HUES6 (cell line): Measurements from ENCODE around the gene PRSS37.

Experiments used
- H3K27ac ChIP-seq: 2 replicates; pipeline ENCODE4 v1.7.0; 2013; ENCODE audit warnings: low read depth, mild to moderate bottlenecking, low read length, inconsistent platforms
- H3K27me3 ChIP-seq: 2 replicates; pipeline ENCODE4 v1.6.1; 2013; ENCODE audit warnings: low read length; ENCODE audit not compliant: control insufficient read depth, insufficient read depth
- H3K36me3 ChIP-seq: 2 replicates; pipeline ENCODE4 v1.6.1; 2013; ENCODE audit warnings: low read length; ENCODE audit not compliant: control insufficient read depth, insufficient read depth
- H3K4me1 ChIP-seq: 2 replicates; pipeline ENCODE4 v1.6.1; 2013; ENCODE audit warnings: low read length; ENCODE audit not compliant: control insufficient read depth, insufficient read depth
- H3K4me3 ChIP-seq: 2 replicates; pipeline ENCODE4 v1.5.1; 2013; ENCODE audit warnings: low read depth, low read length
- H3K9ac ChIP-seq: one replicate; pipeline ENCODE4 v1.6.1; 2013; ENCODE audit warnings: mild to moderate bottlenecking, low read length
- H3K9me3 ChIP-seq: 2 replicates; pipeline ENCODE4 v1.6.1; 2013; ENCODE audit warnings: low read depth, low read length; ENCODE audit not compliant: control insufficient read depth, insufficient read depth

Gene PRSS37, protein sequence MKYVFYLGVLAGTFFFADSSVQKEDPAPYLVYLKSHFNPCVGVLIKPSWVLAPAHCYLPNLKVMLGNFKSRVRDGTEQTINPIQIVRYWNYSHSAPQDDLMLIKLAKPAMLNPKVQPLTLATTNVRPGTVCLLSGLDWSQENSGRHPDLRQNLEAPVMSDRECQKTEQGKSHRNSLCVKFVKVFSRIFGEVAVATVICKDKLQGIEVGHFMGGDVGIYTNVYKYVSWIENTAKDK

DNA sequence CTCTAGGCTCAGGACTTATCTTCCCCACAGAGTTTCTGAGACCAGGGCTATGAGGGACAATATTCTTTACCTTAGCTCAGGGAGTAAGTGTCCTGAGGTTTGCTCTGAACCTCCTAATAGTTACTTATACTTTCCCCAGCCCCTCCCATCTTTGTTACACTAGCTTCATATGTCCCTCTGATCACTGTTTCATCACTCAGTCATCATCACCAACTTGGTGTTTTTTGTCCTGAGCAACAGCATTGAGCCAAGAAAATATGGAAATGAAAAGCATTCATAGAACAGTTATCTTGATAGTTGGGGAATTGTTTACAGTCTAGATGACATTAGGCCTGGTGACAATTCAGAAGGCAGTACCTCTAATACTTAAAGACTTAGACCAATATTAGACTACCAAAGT lies at the start of gene PRSS37:
PRSS37 (minus strand) TSS at position 101 of the 400 bp plus-strand sequence. CDS start 436 bp downstream, outside the sequence.
- Histone ChIP-seq H3K9me3 (no peaks in the 10 kb centered on the region), H3K9ac (no peak within 1 kb of the TSS), H3K4me1 (no peaks in the 10 kb centered on the region), H3K4me3 (no peak within 1 kb of the TSS), H3K27me3 (no peaks in the 10 kb centered on the region), H3K36me3 (no peaks in the 10 kb centered on the region), H3K27ac (no peak within 1 kb of the TSS)

DNA sequence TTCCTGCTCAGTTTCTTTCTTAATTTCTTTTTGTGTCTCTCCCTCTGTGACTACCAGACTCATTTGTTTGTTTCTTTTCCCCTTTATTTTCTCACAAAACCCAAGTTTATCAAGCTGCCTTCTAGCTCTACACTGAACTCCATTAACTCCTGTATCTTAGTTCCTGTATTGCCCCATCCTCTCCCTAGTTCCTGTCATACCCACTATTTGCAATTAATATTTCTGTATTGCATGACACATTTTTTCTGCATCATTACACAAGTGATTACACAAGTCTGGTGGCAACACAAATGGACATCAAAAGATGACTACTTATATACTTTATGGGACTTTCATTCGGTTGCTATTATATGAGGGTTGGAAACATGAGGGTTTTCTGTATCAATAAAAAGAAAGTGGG lies 48.0 kb upstream of the PRSS37 start:
- Histone ChIP-seq H3K4me1 (no peaks in the 10 kb centered on the region), H3K36me3 (no peaks in the 10 kb centered on the region), H3K9me3 (no peaks in the 10 kb centered on the region), H3K27ac (no peak overlapping the region), H3K4me3 (no peak overlapping the region), H3K9ac (no peak overlapping the region), H3K27me3 (no peaks in the 10 kb centered on the region)

DNA sequence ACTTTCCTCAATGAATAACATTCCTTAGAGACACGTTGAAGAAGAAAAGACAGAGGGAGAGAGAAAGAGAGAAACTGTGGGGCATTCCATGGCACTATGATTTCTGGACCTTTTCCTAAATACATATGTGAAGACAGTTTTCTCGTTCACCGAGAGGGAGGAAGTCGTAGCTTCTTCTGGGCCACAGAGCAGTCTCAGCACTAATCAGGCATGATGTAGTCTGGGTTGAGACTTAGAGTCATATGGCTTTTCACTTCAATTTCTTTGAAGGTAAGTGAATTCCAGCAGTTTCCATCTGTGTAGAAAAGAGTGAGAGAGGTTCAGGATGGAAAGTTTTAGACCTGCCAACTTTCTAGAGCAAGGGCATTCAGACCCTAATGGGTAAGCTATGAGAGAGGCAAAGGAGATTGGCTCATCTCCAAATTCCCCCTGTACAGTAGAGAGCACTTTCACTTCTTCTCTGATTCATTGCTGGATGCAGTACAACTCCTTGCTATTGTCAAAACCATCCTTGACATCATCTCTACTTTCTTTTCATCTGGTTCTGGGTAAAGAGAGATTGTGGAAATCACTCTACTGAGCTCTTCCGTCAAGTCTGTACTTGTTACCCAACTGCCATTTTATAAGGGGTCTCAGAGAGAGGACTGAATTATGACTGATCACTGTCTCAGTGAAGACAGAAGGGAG lies 43.4 kb upstream of the PRSS37 start:
- H3K4me1 ChIP-seq = no peaks in the 10 kb centered on the region

DNA sequence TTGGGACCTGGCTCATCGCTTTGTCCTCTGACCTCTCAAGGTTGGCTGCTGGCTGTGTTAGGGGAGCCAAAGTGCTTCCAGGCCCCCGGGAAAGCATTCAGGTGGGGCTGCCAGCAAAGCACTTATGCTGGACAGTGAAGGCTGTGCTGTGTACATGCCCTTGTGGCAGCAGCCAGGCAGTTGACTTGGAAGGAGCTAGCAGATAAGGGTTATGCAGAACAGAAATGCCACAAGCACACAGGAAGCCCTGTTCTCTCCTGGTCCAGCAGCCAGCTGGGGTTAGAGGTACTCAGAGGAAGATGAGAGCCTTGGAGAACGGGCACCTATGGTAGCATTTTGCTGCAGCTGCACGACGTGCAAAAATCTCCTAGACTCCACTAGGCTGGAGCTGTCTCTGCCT lies 39.7 kb upstream of the PRSS37 start:
- Histone ChIP-seq H3K9ac (no peak overlapping the region), H3K9me3 (no peaks in the 10 kb centered on the region), H3K36me3 (no peaks in the 10 kb centered on the region), H3K27me3 (no peaks in the 10 kb centered on the region), H3K27ac (no peak overlapping the region), H3K4me1 (peaks cover 7% of the 10 kb centered on the region; the same call in 1 of the 2 replicates), H3K4me3 (no peak overlapping the region)

More for the DNA sequence above, 43.4 kb upstream of the PRSS37 start:
- H3K9ac ChIP-seq = no peak overlapping the region
- H3K27ac ChIP-seq = no peak overlapping the region
- H3K36me3 ChIP-seq = no peaks in the 10 kb centered on the region
- no peak overlapping the region for H3K4me3 ChIP-seq
- H3K9me3 ChIP-seq = no peaks in the 10 kb centered on the region
- no peaks in the 10 kb centered on the region for H3K27me3 ChIP-seq

DNA sequence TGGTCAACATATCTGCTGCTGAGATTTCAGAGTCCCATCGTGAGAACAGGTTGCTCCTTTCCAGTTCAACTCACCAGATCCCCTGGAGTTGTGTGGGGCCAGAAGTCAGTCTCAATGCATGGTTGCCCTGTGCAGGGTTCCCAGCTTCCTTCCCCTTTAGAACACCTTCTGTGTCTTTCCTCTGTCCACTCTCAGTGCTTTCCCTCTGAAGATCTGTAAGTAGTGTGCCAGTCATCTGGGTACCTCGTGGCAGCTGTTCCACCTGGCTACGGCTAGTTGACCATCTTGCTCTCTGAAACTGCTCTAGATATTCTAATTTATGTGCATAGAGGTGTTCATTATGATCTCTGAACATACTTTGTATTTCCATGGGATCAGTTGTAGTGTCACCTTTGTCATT lies 36.1 kb upstream of the PRSS37 start:
- H3K9ac ChIP-seq = no peak overlapping the region
- H3K4me1 ChIP-seq = peaks cover 18% of the 10 kb centered on the region
- no peak overlapping the region for H3K4me3 ChIP-seq
- H3K27ac ChIP-seq = no peak overlapping the region
- no peaks in the 10 kb centered on the region for H3K36me3 ChIP-seq
- H3K27me3 ChIP-seq = no peaks in the 10 kb centered on the region
- no peaks in the 10 kb centered on the region for H3K9me3 ChIP-seq

DNA sequence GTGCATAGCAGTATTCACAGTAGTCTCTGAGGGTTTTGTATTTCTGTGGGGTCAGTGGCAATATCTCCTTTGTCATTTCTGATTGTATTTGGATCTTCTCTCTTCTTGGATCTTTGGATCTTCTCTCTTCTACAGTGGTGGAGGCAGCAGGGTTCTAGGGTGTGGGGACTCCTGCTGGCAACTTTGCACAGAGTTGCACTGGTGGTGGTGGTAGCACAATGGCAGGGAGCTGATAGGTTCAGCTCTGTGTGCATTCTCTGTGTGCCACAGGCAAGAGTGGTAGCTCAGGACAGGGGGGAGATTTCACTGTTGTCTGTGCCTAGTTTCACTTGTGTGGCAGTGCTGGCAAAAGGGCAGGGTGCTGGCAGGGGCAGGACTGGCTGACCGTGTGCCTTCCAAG lies 35.1 kb upstream of the PRSS37 start:
- H3K27me3 ChIP-seq = no peaks in the 10 kb centered on the region
- H3K4me1 ChIP-seq = peaks cover 18% of the 10 kb centered on the region

DNA sequence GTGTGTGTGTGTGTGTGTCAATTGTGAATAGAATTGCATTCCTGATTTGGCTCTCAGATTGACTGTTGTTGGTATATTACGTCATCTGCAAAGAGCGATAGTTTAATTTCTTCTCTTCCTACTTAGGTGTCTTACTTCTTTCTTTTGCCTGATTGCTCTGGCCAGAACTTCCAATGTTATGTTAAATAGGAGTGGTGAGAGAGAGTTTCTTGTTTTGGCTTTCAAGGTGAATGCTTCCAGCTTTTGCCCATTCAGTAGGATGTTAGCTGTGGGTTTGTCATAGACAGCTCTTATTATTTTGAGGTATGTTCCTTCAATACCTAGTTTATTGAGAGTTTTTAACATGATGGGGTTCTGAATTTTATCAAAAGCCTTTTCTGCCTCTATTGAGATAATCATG lies 34.2 kb upstream of the PRSS37 start:
- Histone ChIP-seq H3K9ac (no peak overlapping the region), H3K4me3 (no peak overlapping the region), H3K4me1 (peaks cover 18% of the 10 kb centered on the region), H3K9me3 (no peaks in the 10 kb centered on the region), H3K27me3 (no peaks in the 10 kb centered on the region), H3K36me3 (no peaks in the 10 kb centered on the region), H3K27ac (no peak overlapping the region)

More for the DNA sequence above, 35.1 kb upstream of the PRSS37 start:
- Histone ChIP-seq H3K4me3 (no peak overlapping the region), H3K9ac (no peak overlapping the region), H3K36me3 (no peaks in the 10 kb centered on the region), H3K9me3 (no peaks in the 10 kb centered on the region), H3K27ac (no peak overlapping the region)

DNA sequence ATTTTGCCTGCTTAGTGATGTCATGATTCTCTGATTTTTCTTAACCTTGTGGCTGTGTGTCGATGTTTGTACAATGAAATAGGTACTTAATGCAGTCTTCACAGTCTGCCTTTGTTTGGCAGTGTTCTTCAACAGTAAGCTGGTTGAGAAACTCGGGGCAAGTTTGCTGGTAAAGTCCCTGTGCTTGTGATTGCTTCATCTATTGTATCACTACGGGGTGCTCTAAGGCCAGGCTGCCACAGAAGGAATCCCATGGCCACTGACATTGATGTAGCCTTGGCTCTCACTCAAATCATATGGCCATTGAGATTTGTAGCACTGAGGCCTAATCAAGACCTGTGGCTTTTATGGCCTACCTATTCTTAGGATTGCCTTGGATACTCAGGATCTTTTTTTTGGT lies 33.5 kb upstream of the PRSS37 start:
- no peak overlapping the region for H3K27ac ChIP-seq

DNA sequence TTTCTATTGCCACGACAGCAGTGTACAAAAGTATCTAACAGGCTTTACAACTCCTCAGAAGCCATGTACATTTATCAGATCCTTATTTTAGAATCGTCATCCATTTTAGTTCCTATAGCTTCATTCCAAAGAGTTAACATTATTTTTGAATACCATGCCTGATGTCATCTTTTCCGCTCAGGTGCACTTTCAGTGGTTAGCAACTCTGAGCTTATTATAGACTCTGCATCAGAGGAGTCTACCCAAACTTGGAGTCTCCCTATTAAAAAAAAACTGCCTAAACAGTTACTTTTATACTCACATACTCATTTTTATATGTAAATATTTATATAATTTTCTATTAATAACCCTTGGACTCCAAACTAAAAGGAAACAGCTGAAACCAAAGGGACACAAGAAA lies 31.6 kb upstream of the PRSS37 start:
- Histone ChIP-seq H3K36me3 (no peaks in the 10 kb centered on the region), H3K4me1 (peaks cover 18% of the 10 kb centered on the region), H3K9ac (no peak overlapping the region), H3K4me3 (no peak overlapping the region), H3K27me3 (no peaks in the 10 kb centered on the region), H3K9me3 (no peaks in the 10 kb centered on the region), H3K27ac (no peak overlapping the region)

More for the DNA sequence above, 33.5 kb upstream of the PRSS37 start:
- H3K4me3 ChIP-seq = no peak overlapping the region
- peaks cover 18% of the 10 kb centered on the region for H3K4me1 ChIP-seq
- no peaks in the 10 kb centered on the region for H3K36me3 ChIP-seq
- no peaks in the 10 kb centered on the region for H3K9me3 ChIP-seq
- H3K27me3 ChIP-seq = no peaks in the 10 kb centered on the region
- H3K9ac ChIP-seq = no peak overlapping the region

DNA sequence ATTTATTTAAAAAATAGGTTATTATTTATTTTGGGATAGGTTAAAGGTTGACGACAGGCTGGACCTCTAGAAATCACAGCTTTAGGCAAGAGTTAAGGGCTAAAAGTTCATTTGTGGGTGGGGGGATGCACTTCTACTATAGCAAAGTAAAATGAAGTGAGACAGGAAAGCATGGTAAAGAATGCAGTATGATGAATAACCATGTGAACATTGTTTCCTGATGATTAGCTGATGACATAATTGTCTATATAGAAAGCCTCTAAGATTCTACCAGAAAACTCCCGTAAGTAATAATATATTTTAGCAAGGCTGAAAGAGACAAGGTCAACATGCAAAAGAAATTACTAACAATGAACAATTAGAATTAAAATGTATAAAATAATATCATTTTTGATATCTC lies 25.7 kb upstream of the PRSS37 start:
- Histone ChIP-seq H3K9ac (no peak overlapping the region), H3K27ac (no peak overlapping the region), H3K4me1 (no peaks in the 10 kb centered on the region), H3K27me3 (no peaks in the 10 kb centered on the region), H3K36me3 (no peaks in the 10 kb centered on the region), H3K4me3 (no peak overlapping the region), H3K9me3 (no peaks in the 10 kb centered on the region)

DNA sequence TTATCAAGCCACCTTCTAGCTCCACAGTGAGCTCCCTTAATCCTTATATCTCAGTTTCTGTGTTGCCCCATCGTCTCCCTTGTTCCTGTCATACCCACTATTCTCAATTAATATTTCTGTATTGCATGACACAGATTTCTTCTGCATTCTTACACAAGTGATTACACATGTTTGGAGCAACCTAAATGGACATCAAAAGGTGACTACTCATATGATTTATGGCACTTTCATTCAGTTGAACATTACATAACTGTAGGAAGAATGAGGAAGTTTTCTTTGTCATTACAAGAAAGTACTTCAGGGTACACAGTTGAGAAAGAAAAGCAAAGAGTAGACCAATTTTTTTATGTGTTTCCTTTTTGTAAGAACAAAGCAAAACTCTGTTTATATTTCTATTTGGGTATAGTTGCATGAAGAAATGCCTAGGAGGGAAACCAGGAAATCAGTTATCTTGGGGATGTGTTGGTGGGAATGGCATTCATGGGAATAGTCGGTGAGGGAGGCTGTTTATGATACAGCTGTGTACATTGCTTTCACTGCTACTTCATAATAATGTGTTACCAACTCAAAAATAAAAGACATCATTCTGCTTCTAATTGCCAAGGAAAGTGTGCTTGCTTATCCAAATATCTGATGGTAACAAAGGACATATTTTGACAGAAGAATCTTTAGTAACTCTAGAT lies 23.6 kb upstream of the PRSS37 start:
- Histone ChIP-seq H3K27me3 (no peaks in the 10 kb centered on the region), H3K9ac (no peak overlapping the region), H3K9me3 (no peaks in the 10 kb centered on the region), H3K4me3 (no peak overlapping the region), H3K27ac (no peak overlapping the region), H3K4me1 (no peaks in the 10 kb centered on the region), H3K36me3 (no peaks in the 10 kb centered on the region)
